Stimulated activated CD4-positive, alpha-beta T cell treated with anti-CD3 and anti-CD28 coated beads, Interleukin-15, amount 100 ng/mL, for 24 hours (primary cell): ENCODE data around the gene FOXI2.
A peak's percentile ranks its signal among the peaks of the same experiment; 100 is the strongest.

Experiments used
- DNase-seq: peaks from one replicate; pipeline ENCODE4 v3.0.0-alpha.2; 2020

Gene FOXI2

GRCh38 chr10:127736915-127737562 is at the start of gene FOXI2:
Gene FOXI2, plus strand, starts transcription at chr10:127737185. Its CDS starts 89 bp downstream, at chr10:127737274.
- DNase-seq: no peak

- no peak for DNase-seq
Observed at GRCh38 chr10:127687548-127687947, 49.4 kb upstream of the FOXI2 start.

GRCh38 chr10:127690176-127690835 is 46.7 kb upstream of the FOXI2 start:
- DNase-seq: no peak

- peak; percentile 66 for DNase-seq
Observed at GRCh38 chr10:127694580-127695193, 42.3 kb upstream of the FOXI2 start.

GRCh38 chr10:127695431-127695830 is 41.6 kb upstream of the FOXI2 start:
- no peak for DNase-seq

GRCh38 chr10:127698886-127699285 is 38.1 kb upstream of the FOXI2 start:
- no peak for DNase-seq

- no peak for DNase-seq
Observed at GRCh38 chr10:127699311-127699710, 37.7 kb upstream of the FOXI2 start.

GRCh38 chr10:127702271-127702670 is 34.7 kb upstream of the FOXI2 start:
- DNase-seq: no peak

GRCh38 chr10:127715249-127715648 is 21.7 kb upstream of the FOXI2 start:
- no peak for DNase-seq

GRCh38 chr10:127715782-127716378 is 21.1 kb upstream of the FOXI2 start:
- no peak for DNase-seq

GRCh38 chr10:127720142-127720541 is 16.8 kb upstream of the FOXI2 start:
- no peak for DNase-seq

- DNase-seq: no peak
Observed at GRCh38 chr10:127720903-127721302, 16.1 kb upstream of the FOXI2 start.

GRCh38 chr10:127734753-127735152 is 2.2 kb upstream of the FOXI2 start:
- DNase-seq: no peak

- DNase-seq: no peak
Observed at GRCh38 chr10:127735156-127735555, 1.8 kb upstream of the FOXI2 start.

- no peak for DNase-seq
Observed at GRCh38 chr10:127735723-127736221, 1.2 kb upstream of the FOXI2 start.

GRCh38 chr10:127736222-127736914 is 617 bp upstream of the FOXI2 start:
- no peak for DNase-seq

GRCh38 chr10:127737563-127738511 is 852 bp downstream of the FOXI2 start:
- DNase-seq: no peak

GRCh38 chr10:127738512-127739424 is 1.8 kb downstream of the FOXI2 start:
- no peak for DNase-seq

GRCh38 chr10:127739908-127740307 is 2.9 kb downstream of the FOXI2 start:
- DNase-seq: no peak

GRCh38 chr10:127740596-127740995 is 3.6 kb downstream of the FOXI2 start:
- no peak for DNase-seq

- DNase-seq: no peak
Observed at GRCh38 chr10:127743205-127743604, 6.2 kb downstream of the FOXI2 start.
